Frontal cortex (tissue), 4 donors: ENCODE measurements around the gene URM1. TPM values are rescaled to one million over a fixed set of nuclear protein-coding genes. Genes with fewer than 3 reads are reported as not detected.
A peak's percentile ranks its signal among the peaks of the same experiment; 100 is the strongest.
"Not testable (repeated sequence)": the region's sequence is repeated elsewhere in the genome, so short reads cannot be mapped to it uniquely, and the experiment has no call there.

Experiments used
- DNase-seq, 2 donors: peaks; one replicate each; pipeline ENCODE4 v3.0.0; 2012; ENCODE audit warnings: low spot score in 2 of 2
- FAIRE-seq: peaks from 2 replicates; lab custom pipeline; 2012; peaks lifted over from hg19 to GRCh38; lab: Jason Lieb, UNC
- total RNA-seq: library from RNA; depleted of rRNA; stranded (reverse); fragments of >200 nt; gene quantifications from one replicate; pipeline ENCODE4 v1.2.3, GENCODE V29; 2014
- donor health status: control.
- donor health status: control.
- donor health status: control.

The URM1 gene
- total RNA-seq, 1 donor from 2014 or later, result 17.9 TPM

- FAIRE-seq, result no peak
- DNase-seq, result no peak
Observed at GRCh38 chr9:128404560-128404959, 33.4 kb downstream of the URM1 start.

DNA sequence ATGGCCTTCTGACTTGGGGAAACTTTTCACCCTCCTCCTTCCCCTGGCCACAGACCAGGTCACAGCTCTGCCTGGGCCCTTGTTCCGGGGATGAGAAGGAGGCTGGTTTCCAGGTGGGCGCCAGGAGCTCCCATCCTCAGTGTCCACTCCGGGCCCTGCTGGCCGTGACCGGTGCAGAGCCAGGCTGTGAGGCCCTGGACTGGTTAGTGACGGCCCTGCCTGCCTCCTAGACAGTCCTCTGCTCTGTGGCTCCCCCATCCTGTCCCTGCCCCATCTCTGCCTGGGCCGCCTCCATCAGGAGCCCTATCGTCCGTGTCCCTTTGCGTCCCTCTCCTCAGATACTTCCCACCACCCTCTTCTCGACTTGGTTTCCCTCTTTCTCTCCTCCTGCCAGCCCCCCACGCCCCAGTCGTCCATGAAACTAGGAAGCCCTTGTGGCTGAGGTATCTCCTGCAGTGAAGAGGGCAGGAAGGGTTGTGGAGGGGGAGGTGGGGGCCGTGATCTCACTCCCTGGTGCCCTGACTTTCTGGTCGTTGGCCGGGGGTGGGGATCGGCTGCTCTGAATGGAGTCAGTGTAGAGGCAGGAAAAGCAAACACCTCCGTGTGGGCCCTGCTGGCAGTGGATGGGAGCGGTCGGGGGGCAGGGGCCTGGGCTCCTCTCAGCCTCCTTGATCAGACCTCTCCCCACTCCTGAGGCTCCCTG, 34.1 kb downstream of the URM1 start:
- no peak for DNase-seq
- FAIRE-seq, result no peak

DNA sequence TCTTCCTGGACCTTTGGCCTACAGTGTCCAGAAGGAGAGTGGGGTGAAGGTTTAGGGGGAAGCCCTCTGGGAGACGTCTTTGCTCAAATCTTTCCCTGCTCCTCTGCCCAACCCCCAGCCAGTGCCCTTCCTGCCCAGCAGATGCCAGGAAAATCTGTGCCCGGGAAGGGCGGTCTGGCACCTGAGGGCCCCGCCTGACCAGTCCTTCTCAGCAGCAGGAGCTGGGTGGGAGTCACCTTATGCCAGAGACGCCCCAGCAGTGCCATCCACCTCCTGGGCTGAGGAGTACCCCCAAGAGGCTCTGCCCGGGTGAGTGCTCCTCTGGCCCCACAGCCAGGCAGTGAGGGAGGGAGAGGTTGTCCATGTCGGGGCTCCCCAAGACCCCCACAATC, 34.6 kb downstream of the URM1 start:
- no peak for FAIRE-seq
- no peak for DNase-seq

- DNase-seq (no peak), FAIRE-seq (no peak)
Observed at GRCh38 chr9:128406848-128407391, 35.7 kb downstream of the URM1 start.

GRCh38 chr9:128408963-128409431, 37.8 kb downstream of the URM1 start:
- DNase-seq, result peak in 1 of 2 donors; percentile 75
- FAIRE-seq, result no peak

- DNase-seq (no peak), FAIRE-seq (no peak)
Observed at GRCh38 chr9:128409450-128409849, 38.3 kb downstream of the URM1 start.

GRCh38 chr9:128409978-128410377, 38.8 kb downstream of the URM1 start:
- FAIRE-seq (no peak), DNase-seq (peak in 1 of 2 donors; percentile 55)

GRCh38 chr9:128411364-128412119, 40.4 kb downstream of the URM1 start:
- FAIRE-seq (no peak), DNase-seq (no peak)

GRCh38 chr9:128412120-128412790, 41.1 kb downstream of the URM1 start:
- FAIRE-seq (no peak), DNase-seq (peak in 1 of 2 donors; percentile 68)

DNA sequence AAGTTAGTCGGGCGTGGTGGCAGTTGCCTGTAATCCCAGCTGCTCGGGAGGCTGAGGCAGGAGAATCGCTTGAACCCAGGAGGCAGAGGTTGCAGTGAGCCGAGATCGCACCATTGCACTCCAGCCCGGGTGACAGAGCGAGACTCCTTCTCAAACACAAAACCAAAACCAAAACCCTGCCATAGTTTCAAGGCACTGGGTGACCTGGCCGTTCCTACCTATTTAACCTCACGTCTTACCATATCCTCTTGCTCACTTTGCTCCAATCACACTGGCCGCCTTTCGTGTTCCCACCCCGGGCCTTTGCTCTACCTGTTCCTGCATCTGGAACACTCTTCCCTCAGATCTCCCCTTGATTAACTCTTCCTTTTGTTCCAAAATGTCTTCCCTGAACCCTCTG, 42.6 kb downstream of the URM1 start:
- not testable (repeated sequence) for FAIRE-seq, DNase-seq

GRCh38 chr9:128414461-128414860, 43.3 kb downstream of the URM1 start:
- no peak for FAIRE-seq

DNA sequence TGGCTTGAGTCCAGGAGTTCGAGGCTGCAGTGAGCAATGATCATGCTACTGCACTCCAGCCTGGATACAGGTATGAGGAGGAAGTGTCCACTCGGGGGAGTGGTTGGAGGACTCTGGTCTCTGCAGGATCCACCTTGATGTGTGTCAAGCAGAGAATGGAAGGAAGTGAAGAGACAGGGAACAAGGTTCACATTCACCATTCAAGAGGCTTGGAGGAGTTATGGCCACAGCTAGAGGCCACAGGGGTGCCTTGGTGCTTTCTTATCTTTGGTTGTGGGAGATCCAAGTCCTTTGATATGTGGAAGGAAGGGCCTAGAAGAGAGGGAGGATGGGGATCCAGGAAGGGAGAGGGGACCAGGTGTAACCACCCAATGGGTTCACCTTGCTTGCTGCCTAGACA, 44.1 kb downstream of the URM1 start:
- FAIRE-seq (no peak), DNase-seq (no peak)

More at GRCh38 chr9:128414461-128414860, 43.3 kb downstream of the URM1 start:
- DNase-seq, result no peak

- DNase-seq (no peak), FAIRE-seq (no peak)
Observed at GRCh38 chr9:128416014-128416413, 44.8 kb downstream of the URM1 start.

DNA sequence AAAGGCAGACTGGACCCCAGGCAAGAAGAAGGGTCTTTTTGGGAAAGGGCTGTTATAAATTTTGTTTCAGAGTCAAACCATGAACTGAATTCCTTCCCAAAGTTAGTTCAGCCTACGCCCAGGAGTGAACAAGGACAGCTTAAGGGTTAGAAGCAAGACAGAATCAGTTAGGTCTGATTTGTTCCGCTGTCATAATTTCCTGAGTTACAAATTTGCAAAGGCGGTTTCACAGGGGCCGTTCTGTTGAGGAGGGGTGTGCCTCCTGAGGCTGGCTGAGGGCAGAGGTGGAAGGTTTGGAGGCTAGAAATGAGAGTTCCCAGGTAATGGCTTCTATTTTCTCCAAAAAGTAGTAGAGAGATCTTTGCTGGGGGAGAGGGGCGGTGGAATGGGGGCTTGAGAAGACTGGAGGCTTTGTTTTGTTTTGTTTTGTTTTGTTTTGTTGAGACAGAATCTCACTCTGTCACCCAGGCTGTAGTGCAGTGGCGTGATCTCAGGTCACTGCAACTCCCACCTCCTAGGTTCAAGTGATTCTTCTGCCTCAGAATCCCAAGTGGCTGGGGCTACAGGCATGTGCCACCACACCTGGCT, 45.4 kb downstream of the URM1 start:
- DNase-seq, result no peak
- no peak for FAIRE-seq

DNA sequence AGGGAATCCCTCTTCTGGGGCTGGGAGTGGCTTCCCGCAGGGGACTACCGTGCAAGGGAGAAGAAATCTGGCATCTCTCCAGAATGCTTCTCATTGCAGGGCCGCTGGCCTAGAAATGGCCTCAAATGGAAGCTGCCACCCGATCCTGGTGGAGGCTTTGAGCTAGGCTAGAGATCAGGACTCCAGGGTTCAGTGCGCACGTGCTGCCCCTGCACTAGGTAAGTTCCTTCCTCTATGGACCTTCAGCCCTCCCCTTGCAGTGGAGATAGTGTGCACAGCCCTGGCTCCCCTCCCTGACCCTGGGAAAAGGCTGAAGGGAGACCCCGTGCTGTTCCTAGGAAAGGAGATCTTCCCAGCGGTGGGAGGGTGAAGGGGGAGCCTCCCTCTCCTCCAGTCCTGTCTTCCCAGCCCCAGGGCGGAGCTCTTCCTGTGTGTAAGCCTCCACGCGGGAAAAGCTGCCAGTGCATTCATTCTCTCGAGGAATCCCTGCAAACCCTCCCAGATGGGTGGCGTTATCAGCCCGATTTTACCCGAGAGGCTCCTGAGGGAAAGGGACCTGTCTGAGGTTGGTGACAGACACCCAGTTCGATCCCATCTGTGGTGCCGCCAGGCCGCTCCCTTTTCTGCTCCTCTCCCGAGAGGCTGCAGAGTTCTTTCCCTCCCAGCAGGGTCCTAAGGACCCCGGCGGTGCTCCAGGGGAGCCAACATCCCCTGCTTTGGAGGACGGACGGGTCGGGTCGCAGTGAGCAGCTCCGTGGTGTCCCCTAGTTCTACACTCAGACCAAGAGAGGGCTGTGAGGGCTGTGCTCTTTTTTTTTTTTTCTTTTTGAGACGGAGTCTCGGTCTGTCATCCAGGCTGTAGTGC, 48.1 kb downstream of the URM1 start:
- FAIRE-seq, result no peak
- DNase-seq, result no peak

GRCh38 chr9:128420060-128420650, 49.0 kb downstream of the URM1 start:
- FAIRE-seq, result no peak

GRCh38 chr9:128420651-128421481, 49.7 kb downstream of the URM1 start, which contains the start of gene CERCAM:
Gene CERCAM, plus strand, starts transcription at chr9:128420857. Its CDS starts 21 bp downstream, at chr9:128420878.
- DNase-seq, result peak; percentile 83 to 84
- FAIRE-seq, result no peak

More at GRCh38 chr9:128420060-128420650, 49.0 kb downstream of the URM1 start:
- peak; percentile 81 to 85 for DNase-seq
